GM18511 (cell line): ENCODE results near the gene FAM78B.

Experiments
- ATAC-seq: cut with Tn5 transposase; IDR thresholded peaks from one replicate; pipeline ENCODE4 v1.9.1; 2021; ENCODE audit warnings: mild to moderate bottlenecking, moderate library complexity; ENCODE audit not compliant: unreplicated experiment

Gene FAM78B

DNA sequence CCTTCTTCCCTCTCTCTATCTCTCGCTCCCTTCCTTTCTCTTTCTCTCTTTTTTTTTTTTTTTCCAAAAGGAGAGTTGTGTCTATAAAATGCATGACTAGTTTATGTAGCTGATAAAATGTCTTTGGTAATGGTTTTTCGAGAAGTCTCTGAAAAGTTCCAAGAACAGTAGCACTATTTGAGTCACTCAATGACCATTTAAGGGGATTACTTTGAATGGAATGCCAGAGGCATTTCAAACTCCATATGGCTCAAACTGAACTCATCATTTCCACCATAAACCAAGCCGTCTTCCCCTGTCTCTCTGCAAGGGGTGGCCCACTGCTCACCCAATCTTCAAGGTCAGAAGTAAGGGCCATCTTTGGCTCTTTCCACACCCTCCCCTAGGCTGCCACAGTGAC lies 93.3 kb downstream of the FAM78B start:
- no peak for ATAC-seq

DNA sequence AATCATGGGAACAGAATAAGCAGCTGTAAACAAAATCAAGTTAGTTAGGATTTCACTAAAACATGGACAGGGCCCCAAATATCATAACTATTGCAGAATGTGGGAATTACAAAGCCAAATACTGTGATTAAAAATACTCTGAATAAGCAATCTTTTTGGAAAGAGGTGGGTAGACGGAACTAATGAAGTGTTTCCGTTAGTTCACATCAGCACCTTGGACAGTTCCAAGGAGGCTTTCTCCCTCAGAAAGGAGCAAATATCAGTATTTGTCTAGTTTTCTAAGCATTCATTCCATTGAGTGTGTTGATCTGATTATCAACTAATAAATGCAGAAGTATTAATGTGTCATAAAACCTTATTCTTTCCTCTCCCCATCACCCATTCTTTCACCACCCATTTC lies 97.4 kb downstream of the FAM78B start:
- no peak for ATAC-seq

DNA sequence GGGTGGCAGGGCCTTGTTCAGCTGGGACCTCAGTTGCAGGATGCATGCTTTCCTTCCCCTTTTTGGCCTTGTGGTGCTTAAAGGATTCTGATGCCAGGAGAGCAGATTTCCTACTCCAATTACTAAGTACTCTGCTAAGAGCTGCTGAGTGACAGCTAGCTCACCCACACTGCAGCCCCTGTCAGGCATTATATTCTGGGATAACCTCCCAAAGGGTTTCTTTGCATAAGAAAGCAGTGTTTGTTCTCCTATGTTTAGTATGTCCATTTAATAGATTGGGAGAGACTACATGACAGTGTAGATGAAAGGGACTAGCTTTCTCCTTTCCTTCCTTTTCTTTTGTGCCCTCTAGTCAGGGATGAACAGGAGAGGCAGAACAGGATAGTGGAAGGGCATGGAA lies 100.7 kb downstream of the FAM78B start:
- no peak for ATAC-seq

DNA sequence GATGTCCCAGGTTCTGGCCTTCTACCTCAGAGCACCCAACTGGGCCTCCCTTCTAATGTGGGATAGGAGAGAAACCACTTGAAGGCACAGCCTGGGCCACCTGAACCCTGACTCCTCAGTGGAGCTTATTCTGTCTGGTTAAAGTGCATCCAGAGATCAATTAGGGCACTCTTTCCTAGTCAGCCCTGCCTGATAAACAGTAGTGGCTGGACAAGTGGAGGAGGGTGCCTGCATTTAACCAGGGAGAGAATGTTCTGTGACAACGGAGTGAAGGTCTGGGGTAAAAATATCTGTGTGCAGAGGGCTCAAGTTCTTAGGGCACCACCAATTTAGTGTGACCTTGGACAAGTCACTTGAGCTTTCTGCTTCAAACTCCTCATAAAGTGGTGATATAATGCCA lies 101.8 kb downstream of the FAM78B start:
- ATAC-seq: no peak

DNA sequence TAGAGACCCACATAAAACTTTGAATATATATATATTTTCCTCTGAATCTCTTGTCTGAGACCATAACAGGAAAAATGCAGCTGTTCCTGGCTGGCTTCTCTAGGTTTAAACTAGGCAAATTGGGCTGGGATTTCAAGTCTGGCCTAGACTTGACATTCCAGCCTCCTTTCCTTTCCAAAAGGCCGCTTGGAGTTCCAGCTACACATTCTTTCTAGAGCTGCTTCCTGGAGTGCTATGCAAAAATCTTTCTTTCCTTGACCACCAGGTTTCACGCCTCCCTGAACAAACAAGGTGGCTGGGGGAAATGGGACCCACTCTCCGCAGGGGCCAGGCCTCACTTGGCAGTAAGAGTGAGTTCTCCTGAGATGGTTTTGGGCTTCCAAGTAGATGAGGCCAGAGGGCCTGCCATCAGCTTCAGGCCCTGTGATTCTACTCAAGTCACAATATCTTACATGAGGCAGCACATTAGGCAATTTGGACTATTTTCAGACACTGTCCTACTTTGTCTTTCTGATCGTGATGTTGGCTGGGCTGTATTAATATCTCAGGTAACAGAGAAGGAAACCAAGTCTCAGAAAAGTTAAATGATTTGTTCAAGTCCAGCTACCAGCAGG lies 102.4 kb downstream of the FAM78B start:
- no peak for ATAC-seq

DNA sequence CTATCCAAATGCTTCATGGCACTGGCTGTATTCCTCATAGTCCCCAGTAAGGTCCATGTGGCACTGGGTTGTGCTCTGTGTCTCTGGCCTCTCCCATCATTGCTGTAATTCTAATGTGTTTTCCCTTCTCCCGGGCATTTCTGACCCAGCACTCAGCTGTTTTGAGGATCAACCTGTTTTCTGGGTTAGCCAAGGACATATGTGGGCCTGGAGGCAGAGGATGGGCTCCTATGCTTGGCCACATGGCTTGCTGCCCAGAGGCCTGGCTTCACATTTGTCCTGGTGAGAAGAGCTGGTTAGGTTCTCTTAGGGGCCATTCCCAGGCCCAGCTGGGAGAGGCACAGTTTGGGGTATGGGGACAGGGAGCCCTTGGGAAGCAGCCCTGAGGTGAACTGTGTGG lies 103.1 kb downstream of the FAM78B start:
- no peak for ATAC-seq

DNA sequence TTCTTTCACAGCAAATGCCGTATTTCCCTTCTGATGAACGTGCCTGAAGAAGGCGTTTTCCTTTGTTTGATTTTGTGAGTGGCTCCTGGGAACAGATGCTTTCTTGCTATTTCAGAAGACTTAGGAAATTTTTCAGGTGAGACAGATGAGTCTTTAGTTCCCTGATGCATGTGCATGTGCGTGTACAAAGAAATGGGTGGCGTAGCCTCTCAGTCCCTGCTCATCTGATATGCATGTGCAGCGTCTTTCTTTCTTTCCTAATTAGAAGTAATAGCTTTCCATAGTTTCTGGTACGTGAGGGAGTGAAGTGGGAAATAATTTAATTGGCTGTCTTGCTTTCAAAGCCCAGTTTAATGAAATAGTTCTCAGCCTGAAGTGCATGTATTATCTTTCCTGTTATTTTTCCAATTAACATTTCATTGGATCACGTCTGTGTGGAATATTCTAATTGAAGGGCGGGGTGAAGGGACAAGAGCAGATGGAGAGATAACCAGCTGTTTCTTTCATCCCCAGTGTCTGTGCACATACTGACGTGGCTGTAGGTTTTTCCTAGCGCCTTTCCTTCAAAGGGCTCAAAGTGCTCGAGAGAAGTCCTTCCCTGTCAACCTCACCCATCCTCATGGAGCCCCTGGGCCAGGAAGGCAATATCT lies 104.3 kb downstream of the FAM78B start:
- ATAC-seq: no peak

DNA sequence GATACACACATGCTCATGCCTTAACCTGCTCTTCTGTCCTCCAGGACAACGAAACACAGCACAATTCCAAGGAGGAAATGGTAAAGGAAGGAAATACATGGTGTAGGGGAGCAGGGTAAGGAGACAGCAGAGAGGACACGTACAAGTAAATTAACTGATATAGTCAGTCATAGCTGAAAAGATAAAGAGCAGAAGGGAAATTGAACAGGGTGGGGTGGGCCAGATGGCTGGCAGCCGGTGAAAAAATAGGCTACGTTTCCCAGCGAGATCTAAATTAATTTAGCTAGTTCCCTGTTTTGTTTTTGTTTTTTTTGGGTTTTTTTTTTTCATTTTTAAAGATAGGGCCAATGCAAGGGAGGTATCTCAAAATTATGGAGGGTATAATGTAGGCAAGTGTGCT lies 109.2 kb downstream of the FAM78B start:
- no peak for ATAC-seq

DNA sequence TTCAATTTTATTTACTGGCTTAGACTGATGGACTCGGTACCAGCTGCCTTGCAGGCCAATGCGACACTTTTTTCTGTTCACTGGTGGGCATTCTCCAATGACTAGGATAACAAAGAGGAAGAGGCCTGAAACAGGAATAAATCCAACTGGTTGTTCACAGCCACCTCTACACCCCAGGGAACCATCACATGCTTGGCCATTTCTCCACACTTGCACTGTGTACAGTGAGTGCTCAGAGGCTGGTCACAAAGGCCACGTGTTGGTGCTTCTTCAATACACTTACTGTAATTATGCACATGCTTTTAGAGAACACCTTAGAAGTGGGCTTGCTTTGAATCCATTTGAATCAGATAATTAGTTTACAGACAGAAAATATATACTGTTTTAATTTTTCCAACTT lies 113.4 kb downstream of the FAM78B start:
- no peak for ATAC-seq

DNA sequence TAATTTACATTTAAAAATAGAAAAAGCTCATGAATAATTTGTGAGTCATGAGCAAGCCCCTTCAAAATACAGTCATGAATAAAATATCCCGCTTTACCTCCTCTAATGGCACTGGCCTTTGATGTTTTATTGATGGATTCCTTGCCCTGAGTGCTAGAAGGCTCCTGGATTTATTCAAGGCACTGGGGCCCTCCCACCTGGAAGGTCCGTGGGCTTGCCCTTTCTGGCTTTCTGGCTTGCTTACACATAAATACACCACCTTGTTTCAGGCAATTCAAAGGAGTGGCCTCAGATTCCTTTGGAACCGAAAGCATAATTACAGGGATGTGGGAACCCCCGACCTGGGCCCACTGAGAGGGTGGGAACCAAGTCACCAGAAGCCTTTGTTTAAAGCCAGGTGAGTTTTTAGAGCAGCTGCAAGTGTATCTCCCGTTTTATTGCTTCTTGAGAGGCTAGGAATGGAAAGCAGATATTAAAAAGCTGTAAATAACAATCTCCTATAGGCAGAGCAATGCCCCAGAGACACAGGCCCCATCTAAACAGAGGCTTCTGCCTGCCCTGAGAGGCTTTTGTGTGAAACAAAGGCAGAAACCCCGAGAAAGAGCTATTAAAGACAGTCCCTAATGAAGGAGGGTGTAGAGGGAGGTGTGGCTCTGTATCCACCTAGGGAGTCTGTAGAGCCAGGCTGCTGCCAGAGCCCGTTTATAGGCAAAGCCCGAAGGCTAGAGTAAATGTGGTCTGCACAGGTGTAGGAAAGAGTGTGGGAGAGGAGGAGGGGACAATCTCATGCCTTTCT lies 126.4 kb downstream of the FAM78B start:
- ATAC-seq: no peak

DNA sequence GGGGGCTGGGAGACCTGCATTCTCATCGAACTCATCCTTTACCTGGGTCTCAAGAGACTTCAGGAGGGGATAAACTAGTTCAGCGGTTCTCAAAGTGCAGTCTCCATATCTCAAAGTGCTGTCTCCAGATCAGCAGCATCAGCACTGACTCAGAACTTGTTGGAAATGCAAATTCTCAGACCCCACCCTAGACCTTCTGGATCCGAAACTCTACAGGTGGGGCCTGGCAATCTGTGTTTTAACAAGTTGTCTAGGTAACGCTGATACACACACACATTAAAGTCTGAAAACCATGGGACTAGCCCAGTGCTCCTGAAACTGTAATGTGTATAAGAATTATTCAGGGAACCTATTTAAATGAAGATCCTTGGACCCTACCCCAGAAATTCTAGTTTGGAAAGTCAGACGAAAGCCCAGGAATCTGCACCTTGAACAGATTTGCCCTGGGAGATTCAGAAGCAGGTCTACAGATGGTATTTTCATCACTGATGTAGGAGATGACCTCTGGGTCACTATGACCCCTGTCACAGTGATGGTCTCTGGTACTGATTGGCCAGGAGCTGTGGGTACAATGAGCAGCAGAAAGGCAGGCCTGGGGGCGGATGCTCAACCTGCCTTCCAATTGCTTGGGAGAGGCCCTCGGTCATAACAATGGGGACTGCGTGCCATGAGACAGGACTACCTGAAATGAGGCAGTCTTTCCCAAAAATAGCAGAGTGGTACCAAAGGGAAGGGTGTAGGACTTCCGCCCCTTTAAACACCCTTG lies 127.2 kb downstream of the FAM78B start:
- no peak for ATAC-seq

DNA sequence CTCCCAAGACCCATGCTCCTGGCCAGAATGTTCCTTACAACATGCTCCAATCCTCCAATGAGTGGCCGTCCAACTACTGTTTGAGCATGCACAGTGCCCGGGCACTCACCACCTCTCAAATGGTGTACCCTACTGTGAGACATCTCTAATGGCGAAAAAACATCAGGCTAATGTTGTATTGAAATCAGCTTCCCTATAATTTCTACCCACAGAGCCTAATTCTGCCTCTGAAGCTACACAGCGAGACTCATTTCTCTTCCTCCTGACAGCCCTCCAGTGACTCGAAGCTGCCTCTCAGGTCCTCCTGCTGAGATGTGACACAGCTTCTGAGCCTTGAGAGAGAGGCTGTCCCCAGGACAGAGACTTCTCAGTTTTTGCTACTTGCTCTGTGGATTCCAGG lies 130.7 kb downstream of the FAM78B start:
- no peak for ATAC-seq

DNA sequence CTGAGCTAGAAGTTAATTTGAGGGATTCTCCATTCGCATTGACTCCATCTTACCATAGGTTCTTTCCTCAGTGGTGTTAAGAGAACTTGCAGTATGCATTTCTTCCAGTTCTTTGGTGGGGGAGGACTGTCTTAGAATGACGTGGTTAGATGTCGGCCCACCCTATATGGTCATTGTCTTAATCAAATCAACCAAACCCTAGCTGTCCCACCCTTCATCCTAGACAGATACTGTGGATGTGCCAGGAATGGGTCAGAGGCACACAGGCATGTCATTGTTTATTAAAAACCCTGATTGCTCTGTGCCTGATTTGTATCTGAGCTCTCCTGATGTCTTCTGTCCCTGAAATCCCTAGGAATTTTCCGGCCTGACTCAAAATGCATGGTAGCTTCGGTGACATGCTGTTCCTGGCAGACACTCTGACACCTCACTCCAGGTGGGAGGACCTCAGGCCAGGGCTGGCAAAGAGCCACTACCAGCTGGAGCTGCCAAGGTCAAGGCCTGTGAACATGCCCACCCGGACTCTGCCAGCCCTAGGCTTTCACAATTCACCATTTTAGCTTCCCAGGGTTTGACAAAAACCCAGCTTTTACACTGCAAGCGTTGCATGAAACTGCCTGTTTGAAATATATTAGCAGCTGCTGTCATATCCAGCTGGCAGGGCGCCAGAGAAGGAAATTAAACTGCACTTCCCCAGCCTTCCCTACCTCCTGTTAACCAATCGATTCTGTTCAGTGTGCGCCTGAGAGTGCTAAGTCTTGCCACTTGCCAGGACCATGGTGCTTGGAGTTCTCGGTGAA lies 134.0 kb downstream of the FAM78B start:
- no peak for ATAC-seq

DNA sequence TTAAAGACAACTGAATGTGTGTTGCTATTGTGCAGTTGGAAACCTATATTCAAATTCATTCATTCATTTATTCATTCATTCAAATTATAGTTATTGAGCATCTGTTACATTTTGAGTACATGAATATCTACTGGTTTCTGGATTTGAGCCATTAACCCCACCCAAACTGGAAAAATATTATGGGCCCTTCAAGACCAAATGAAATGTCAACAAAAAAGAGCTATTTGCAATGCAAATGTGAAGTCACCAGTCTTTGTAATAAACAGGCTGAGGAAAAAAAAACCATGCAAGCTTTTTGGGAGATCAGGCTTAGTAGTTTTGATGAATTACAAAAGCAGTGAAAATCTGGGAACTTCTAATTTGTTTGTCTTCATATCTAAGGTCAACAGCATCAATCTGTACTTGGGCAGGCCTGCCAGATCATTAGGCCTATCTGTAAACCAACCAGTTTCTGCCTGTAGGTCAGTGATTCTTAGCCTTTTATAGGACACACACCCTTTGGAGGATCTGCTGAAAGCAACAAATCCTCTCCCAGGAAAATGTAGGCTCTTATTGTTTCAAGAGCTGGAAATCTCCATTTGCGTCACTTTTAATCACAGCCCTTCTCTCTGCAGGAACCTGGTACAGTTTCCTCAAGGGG lies 134.7 kb downstream of the FAM78B start:
- no peak for ATAC-seq

DNA sequence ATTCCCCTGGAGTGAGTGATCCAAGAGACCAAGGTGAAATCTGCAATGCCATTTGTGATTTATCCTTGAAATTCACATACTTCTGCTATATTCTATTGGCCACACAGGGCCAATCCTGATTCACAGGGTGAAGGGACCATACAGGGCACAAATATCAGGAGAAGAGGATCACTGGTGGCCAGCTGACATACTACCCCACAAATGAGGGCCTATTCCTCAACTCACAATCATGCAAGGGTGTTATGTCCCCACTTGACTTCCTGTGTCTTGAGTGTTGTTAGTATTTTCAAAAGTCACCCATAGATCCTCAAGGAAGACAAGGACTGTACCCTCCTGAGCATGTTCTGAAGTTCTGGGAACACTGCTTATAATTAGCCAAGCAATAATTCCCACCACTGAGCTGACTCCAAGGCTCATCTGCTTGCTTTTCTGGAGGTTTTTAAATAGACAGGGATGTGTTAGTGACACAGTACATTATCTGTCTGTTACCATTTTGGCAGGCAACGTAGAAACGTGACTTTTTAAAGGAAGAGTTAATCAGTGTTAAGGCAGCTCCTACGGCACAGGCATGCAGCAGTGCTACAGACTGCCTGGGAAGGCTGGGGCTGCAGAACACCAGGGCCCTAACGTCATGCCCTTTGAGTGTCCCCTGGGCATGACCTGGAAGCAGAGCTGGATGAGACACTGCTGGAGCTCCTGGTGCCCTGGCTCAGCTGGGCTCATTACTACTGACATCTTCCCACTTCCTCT lies 137.4 kb downstream of the FAM78B start:
- no peak for ATAC-seq

DNA sequence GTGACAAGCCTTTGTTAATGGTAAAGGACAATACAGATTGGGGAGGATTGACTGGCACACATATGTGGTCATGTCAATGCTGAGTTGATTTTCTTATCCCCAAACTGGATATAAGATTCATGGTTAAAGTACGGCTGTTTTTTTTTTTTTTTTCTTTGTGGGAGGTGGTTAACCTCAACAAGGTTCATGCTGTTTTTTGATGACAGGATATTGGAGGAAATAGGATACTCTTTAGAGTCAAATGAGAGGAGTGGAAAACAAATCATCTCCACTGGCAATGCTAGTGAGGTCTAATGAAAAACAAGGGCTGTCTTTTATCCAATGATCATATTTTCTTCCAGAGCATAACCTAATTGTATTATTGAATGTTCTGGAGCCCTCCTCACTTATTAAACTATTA lies 140.2 kb downstream of the FAM78B start:
- no peak for ATAC-seq

DNA sequence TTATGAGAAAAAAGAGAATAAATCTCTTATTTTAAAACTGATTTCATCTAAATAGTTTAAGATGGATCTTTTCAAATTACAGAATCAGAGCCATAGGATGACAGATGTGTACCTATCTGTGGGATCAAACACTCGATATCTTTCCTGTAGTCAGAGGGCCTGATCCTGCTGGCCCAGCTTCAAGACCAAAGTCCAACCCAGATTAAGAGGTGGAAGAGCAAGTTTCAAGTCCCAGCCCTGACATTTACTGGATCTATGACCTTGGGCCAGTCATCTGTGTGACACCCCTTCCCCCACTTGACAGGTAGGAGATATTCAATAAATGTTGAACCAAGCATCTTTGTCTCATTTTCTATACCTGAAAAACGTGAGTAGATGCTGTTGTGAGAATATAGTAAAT lies 140.7 kb downstream of the FAM78B start:
- ATAC-seq: no peak

DNA sequence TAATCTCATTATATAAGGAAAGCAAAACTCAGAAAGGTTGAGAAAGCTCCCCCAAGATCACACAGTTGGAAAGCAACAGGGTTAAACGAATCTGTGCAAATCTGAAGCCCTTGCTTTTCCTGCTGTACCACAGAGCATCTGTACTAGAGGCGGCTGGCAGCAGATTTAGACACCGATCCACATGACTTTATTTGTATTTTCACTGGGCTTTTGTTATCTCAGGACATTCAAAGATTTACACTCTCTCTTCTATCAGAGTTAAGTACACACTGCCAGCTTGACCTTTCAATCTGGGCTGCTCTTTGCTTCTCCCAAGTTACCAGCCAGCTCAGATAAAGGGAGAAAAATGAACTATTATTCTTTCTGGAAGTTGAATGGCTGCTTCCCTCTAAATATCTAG lies 146.6 kb downstream of the FAM78B start:
- no peak for ATAC-seq
